DND-41 (cell line): Measurements from ENCODE around the gene TGFBR2.

Experiments
- EZH2 ChIP-seq: IDR thresholded peaks from 3 replicates; pipeline ENCODE4 v1.6.1; 2012; ENCODE audit warnings: borderline replicate concordance, low read depth, mild to moderate bottlenecking, moderate library complexity, low read length, inconsistent platforms; ENCODE audit not compliant: severe bottlenecking
- TF ChIP-seq, protein P1 (sequence below): IDR thresholded peaks from 2 replicates; pipeline ENCODE4 v1.5.1; 2012; ENCODE audit warnings: borderline replicate concordance, low read length, moderate library complexity, mild to moderate bottlenecking; ENCODE audit not compliant: poor library complexity, severe bottlenecking; ENCODE audit errors: extremely low read depth

DNA sequence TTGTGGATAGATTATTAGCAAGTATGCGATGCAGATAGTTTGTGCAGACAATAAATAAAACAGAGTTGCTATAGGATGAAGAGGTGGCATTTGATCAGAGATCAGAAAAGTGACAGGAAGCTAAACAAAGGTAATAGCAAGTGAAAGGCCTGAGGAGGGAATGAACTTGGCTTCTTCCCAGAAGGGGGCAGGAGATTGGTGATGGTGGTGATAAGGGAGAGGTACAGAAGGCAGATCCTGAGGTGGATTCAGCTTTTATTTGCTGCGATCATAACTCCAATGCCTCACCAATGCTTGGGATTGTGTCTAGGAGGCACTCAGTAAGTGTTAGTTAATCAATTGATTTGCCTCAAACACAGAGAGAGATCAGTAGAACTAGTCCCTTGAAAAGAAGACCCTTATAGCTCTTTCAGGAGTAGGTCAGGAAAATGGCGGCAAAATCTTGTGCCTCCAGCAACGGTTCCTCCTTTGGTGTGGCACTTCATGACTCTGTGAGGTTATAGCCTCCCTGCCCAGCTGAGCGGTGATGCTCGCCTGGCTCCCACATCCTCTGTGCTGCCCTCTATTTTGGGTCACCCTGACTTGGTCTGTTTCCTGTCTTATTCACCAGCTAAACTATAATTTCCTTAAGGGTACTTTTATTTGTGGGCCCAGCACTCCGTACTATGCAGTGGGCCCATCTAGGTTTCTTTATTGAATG is 37.5 kb downstream of the TGFBR2 start:
- TF ChIP-seq, protein P1, sequence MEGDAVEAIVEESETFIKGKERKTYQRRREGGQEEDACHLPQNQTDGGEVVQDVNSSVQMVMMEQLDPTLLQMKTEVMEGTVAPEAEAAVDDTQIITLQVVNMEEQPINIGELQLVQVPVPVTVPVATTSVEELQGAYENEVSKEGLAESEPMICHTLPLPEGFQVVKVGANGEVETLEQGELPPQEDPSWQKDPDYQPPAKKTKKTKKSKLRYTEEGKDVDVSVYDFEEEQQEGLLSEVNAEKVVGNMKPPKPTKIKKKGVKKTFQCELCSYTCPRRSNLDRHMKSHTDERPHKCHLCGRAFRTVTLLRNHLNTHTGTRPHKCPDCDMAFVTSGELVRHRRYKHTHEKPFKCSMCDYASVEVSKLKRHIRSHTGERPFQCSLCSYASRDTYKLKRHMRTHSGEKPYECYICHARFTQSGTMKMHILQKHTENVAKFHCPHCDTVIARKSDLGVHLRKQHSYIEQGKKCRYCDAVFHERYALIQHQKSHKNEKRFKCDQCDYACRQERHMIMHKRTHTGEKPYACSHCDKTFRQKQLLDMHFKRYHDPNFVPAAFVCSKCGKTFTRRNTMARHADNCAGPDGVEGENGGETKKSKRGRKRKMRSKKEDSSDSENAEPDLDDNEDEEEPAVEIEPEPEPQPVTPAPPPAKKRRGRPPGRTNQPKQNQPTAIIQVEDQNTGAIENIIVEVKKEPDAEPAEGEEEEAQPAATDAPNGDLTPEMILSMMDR, result no peak
- TF ChIP-seq EZH2, result no peak
